Activated CD8-positive, alpha-beta memory T cell treated with anti-CD3 and anti-CD28 coated beads for 4 hours (primary cell): ENCODE data around the gene DSCAM.

Source experiments
- DNase-seq, 2 donors: peaks; one replicate each; pipeline ENCODE4 v3.0.0-alpha.2; 2020; ENCODE audit warnings: low read depth in 2 of 2

DSCAM gene

DNA sequence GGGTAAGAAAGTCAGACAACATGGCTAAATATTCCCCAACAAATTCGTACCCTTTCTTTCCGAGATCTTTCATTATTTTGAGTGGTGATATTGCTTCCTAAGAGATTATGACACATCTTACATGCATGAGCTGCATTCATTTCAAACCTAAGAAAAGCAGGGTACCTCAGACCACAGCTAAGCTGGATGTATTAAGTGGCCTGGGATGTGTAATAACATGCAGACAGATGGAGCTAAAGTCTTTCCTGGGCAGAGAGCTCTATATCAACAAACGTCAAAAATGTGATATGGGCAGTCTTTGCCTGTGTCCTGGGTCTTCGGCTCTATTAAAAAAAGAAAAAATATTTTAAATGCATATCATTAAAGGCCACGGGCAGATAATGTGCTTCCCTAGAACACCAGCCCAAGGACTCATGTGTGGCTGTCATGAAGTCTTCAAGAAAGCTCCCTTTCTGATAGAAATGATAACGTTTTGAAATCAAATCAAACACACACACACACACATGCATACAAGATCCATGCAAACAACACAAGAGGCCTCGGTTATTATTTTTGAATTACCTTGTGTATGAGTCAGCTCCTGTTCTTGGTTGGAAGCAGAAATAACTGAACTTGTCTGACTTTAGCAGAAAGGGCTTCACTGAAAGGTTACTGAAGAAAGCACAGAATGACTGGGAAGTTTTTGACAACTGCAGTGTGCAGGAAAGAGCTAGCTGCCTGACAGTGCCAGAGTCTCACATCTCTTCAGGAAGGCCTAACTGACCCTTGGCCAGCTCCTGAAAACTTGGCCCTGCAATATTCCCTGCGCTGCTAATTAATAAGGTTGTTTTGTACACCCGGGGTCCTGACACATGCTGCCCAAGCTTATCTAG, 231.2 kb downstream of the DSCAM start:
- no peak for DNase-seq

DNA sequence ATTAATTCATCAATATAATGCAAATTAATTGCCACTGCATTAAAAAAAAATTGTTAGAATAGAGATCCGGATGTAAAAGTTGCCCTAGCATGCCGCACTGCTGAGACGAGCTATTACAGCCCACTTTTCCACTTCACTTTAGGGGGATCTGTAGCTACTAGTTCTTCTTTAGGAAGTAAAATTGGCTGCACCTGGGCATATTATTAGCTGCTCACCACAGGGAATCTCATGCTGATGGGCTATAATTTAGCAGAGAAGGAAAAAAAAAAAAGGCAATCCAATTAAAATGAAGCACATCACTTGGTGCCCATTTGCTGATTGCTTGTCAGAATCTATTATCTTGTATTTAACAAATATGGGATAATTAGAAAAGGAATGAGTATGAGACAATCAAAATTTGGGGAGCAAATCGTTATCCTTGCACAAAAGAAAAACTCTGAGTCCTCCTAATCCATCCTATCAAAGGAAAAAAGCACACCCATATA, 233.4 kb downstream of the DSCAM start:
- DNase-seq, result no peak

DNA sequence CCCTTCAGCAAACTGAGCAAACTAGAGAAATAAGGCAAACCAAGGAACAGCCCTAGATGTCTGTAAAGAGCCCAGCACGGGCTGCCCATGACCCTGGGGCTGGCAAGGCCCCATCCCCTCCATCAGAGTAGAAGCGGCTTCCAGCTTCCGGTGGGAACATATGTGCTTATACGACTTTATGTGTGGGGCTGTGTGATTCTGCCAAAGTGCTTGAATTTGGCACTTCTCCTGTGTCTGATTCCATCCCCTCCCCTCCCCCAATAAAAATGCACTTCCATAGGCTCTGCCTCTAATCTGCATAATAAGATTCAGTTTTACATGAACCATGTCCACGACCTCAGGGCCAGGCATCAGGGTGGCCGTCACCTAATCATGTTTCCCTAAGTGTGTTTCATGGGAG, 236.6 kb downstream of the DSCAM start:
- no peak for DNase-seq

DNA sequence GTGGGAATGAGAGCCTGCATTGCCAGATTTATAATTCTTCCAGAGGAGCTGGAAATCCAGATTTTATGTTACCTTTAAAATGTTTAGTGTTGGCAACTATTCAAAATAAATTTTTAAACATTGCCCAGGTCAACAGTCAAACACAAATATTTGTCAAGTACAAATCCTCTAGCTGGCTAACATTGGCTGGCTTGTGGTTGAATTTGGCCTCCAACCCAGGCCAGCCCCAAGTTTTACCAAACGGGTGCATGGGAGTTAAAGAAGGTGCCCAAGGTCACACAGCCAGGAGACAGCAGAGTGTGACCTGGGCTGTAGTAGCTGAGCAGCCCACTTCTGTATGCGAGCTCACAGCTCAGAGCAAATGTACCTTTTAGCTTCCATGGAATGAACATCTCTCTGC, 240.6 kb downstream of the DSCAM start:
- no peak for DNase-seq

DNA sequence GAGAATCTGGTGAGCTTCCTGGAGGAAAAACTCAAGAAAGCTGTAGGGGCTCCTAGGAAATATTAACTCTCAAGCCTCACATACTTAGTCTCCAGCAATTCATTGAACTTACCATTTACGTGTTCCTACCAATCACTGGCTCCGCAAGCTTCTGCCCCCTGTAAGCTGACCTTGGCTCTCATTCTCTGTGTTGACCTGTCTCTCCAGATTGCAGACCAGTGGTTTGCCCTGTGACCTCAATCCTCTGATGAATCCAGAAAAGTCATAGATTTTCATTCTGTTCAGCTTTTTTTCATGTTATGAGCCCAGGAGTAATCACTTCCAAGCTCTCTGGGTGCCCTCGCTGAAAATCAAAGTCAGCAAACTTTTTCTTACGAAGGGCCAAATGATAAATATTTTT, 241.9 kb downstream of the DSCAM start:
- no peak for DNase-seq

DNA sequence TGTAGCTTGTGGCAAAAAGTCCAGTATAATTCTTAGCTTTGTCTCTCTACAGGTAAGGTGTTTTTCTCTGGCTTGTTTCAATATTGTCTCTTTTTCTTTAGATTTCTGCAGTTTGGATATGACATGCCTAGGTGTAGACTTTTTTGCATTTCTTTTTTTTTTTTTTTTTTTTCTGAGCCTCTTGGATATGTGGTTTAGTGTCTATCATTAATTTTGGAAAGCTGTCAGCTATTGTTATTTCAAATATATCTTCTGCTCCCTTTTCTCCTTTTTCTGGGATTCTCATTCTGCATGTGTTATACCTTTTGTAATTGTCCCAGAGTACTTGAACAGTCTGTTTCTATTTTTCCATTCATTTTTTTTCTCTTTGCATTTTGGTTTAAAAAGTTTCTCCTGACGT, 243.2 kb downstream of the DSCAM start:
- no peak for DNase-seq

DNA sequence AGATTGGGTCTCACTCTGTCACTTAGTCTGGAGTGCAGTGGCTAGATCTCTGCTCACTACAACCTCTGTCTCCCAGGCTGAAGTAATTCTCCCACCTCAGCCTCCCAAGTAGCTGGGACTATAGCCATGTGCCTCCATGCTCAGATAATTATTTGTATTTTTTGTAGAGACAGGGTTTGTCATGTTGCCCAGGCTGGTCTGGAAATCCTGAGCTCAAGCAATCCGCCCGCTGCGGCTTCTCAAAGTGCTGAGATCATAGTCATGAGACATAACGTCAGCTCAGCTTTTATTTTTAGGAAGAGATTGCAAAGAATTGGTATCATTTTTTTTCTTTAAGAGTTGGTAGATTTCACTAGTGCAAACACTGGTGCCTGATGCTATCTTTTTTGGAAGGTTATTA, 244.9 kb downstream of the DSCAM start:
- DNase-seq, result no peak

DNA sequence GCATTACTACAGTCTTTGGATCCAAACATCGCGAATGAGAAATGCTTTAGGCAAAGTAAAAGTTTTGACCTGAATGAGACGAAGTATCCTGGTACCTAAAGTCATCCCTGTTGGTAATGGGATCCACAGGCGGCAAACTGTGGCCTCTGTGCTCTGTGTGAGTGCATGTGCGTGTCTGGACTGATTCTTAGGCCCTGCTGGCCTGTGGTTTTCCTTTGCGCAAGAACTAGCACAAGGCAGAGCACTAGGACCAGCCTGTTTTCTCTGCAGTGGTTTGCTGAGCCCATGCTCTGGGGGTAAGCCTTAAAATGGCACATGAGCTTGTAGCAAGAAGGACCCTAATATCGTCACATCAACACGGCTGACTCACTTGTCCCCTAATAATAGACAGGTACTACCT, 251.2 kb downstream of the DSCAM start:
- no peak for DNase-seq

DNA sequence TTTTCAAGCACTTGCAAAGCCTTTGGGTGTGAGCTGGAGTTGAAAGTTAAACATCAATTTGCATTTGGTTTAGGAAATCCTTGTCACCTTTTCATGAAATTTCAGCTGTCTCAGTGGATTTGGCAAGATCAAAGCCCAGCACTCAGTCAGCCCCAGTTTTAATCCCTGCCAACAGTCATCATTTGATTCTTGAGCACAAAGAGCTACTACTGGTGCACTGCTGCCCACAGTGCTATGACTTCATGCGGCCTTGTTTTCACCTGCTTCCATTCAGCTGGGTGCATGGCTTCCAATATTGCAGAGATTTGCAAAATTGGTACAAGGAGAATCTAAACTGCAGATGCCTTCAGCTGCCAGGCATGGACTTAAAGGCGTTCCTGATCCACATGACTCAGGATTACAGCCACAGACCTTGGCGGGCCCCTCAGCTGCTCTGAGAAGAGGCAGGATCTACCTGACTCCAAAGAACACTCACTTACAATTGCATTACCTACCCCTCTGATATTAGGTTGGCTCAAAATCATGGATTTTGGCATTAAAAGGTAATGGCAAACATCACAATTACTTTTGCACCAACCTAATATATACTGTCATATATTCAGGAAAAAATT, 259.1 kb downstream of the DSCAM start:
- DNase-seq, result no peak

DNA sequence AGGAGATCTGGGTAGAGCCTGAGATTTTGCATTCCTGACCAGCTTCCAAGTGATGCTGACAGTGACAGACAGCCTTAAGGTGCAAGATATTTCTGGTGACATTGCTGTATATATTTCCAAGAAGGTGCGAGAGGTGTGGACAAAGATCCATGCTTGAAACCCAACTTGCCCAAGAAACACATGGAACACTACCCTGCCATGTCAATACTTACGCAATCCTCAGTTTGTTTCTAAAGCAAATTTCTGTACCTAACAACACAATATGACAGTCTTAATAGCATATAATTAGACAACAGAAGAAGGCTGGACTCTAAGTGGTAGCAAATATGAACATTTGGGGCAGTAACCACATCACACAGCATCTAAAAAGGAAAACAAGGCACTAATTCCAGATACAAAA, 260.4 kb downstream of the DSCAM start:
- DNase-seq, result no peak

DNA sequence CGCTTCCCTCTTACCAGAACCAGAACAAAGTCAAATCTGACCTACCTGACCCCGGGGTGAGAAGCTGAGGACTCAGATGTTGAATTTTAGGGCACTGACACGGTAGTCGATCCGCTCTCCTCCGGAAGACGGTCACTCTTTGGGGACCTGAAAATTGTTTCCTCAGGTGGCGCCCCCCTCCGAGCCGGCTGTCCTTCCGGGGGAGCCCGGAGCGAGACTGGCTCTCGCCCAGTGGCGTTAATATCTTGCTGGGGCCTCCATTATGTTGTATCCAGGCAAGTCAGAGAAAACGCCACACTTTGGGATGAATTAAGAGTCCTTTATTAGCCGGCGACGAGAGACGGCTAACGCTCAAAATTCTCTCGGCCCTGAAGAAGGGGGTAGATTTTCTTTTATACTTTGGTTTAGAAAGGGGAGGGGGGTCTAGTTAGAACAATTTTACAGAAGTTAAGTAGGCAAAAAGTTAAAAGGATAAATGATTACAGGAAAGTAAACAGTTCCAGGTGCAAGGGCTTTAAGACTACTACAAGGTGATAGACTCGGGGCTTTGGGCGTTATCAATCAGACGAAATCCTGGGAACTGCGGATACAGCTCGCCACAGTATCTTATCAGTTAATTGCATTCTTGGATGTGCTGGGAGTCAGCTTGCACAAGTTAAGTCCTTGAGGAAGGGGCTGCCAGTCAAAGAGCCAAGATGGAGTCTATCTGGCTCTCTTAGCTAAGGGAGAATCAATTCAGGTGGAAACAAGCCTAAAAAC, 269.5 kb downstream of the DSCAM start:
- no peak for DNase-seq

DNA sequence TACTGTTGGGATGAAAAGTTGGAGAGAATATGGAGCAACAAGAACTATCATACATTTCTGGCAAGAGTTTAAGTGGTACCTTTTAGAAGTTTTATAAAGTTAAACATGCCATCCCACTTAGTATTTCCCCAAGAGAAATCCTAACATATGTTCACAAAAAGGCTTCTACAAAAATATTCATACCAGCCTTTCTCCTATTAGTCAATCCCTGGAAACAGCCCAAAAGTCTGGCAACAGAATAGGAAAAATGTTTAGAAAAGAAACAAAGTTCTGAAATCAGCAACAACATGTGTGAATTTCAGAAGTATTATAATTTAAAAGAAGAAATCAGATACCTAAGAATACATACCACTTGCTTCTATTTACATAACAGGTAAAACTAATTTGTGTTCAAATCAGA, 271.0 kb downstream of the DSCAM start:
- DNase-seq, result no peak

DNA sequence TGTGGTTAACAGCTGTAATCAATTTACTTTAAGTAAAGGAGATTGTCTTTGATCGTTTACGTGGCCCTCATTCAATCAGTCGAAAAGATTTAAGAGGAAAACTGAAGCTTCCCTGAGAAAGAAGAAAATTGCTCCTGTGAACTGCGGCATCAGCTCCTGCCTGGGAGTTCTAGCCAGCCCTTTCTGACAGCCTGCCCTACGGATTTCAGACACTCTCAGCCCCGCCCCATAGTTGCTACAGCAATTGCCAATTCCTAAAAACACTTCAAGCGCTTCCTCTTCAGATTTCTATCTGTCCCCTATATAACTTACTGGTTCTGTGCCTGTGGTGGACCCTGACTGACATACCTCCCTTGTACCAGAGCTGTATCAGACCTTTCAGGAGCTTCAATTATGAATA, 277.6 kb downstream of the DSCAM start:
- no peak for DNase-seq

DNA sequence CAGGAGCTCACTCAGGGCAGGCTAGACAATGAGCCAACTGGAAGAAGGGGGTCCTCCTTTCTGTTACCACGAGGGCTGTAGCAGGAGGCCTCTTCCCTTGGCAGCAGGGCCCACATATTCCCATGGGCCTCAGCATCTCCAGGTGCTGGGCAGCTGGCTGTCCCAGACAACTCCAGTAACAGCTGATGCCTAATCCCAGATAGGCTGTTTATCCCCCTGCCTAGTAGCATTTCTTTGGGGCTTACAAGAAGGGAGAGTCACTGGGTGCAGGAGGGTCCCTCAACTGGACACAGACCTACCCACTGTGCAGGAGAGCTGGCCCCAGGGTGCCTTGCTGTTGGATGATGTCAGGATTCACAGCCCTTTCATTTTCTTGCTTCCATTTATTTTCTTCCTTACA, 278.2 kb downstream of the DSCAM start:
- no peak for DNase-seq

DNA sequence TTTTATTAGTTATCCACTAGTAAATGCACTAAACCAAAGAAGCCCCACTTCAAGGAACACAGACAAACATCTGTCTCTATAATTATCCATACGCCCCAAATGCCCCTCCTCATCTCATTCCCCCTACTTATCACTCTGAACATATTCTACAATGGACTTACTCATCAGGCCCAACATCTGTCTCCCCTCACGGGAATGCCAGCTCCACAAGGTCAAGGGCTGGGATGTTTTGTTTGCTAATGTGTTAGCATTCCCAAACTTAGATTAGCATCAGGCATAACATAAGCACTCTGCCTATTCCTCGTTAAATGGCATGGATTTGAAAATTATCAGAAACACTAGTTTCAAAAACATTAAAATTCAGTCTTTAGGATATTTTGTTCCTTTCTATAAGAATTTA, 279.5 kb downstream of the DSCAM start:
- DNase-seq, result no peak

DNA sequence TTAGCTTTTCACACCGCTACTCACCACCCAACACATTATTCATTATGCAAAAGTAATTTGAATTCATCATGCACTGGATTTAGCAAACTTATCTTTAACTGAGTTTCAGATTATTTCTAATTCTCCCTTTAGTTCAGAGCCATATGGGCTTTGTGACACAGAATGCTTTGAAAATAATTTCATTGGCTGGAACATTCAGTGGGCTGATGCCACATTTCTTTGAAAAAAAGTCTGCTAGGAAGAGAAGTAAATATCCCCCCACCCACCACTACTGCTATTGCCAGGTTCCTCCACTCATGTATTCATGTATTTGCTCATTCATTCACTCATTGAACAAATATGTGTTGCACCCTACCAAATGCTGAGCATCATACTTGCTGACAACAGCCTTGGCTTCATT, 280.5 kb downstream of the DSCAM start:
- DNase-seq, result no peak

DNA sequence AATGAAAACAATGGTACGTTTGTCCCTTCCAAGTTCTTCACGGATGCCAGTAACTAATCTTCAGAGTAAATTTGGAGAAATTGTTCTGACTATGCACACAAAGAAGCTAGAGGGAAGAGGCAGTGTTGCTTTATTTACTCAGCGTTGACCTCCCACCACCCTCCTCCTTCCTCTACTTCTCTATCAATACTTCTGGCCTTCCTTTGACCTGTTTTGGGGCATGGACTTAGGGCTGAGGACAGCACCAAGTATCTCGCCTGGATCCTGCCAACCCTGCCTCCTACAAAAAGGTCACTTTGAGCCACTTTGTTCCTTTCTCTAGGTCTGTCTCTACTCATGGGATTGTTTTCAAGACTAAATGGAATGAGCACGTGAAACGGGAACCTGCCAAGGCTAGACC, 282.6 kb downstream of the DSCAM start:
- no peak for DNase-seq

DNA sequence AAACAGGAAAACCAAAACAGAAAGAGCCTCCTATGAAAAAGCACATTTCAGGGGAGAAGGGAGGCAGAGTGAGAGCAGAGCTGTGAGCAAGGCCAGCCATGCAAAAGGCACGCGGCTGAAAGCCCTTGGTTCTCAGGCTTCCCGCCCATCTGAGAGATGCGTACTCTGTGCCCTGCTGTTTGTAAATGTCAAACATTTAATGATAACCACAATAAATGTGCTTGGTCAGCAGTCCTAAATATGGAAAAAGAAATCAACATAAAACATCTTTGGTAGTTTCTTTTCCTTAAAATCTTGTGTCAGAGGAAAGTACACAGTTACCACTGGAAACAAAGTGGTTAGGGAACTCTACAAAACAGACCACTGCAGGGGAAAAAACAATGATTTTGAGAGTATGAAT, 283.1 kb downstream of the DSCAM start:
- no peak for DNase-seq

DNA sequence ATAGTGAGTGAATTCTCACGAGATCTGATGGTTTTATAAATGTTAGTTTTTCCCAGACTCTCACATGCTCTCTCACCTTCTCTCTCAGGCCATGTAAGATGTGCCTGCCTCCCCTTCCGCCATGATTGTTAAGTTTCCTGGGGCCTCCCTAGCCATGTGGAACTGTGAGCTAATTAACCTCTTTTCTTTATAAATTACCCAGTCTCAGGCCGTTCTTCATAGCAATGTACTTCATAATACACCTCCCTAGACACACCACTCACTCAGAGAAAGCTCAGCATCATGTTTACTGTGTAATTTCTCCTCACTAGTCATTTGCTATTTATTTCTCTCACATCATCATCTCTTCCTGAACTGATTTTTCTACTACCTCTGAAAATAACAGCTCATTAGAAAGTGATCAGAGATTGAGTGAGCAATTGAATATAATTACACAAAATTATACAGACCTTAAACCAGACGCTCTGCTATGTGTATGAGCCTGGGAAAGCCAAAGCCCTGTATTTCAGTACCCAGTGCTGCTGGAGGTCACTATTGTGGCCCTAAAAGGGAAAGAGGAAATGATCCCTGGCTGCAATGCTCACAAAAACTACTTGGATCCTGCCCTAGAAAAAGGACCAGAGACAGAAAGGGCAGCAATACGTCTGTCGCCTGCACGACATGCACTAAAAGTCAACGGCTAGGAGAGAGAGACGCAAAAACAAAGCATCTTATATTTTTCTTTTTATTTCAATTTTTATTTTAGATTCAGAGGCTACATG, 284.5 kb downstream of the DSCAM start:
- no peak for DNase-seq

DNA sequence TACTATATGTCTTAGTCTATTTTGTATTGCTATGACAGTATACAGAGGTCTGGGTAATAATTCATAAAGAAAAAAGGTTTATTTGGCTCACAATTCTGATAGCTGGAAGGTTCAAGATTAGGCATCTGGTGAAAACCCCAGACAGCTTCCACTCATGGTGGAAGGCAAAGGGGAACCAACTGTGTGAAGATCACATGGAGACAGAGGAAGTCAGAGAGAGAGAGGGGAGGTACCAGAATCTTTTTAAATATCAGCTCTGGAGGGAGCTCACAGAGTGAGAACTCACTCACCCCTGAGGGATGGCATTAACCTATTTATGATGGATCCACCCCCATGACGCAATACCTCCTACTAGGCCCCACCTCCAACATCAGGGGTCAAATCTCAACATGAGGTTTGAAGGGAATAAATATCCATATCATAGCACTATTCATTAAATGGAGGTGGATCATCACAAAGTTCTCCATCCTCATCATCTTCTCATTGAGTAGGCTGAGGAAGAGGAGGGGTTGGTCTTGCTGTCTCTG, 290.5 kb downstream of the DSCAM start:
- DNase-seq, result no peak

DNA sequence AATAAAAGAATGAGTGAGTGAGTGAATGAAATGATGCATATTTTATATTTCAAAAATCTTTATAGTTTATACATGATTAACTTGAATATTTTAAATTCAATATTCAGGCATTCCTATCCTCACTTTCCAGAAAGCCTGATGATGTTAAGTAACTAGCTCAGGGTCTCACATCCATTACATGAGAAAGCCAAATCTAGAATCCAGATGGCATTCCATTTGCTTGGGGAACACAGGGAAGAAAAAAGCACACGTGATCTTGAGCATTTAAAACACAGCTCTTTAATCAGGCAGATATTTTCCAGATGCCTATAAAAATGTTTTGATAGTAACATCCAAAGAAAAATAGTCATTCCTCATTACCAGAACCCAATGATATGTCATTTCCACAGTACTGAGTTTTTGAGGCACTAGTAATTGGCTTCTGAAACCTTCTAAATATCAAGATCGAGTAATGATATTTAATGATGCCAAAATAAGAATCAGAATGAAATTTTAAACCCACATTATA, 291.9 kb downstream of the DSCAM start:
- no peak for DNase-seq

DNA sequence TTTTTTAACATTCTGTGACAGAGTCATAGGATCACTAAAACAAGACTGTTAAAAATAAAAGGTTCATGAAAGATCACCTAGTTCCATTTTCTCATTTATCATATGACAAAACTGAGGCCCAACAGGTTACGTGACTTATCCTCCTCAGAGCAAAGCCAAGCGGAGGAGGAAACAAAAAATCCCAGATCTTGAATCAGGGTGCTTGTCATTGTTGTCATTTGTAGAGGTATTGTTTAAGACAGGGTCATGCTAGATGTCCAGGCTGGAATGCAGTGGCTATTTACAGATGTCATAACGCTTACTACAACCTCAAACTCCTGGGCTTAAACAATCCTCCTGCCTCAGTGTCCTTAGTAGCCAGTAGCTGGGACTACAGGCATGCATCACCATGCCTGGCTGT, 293.2 kb downstream of the DSCAM start:
- DNase-seq, result no peak
